H1 (cell line): ENCODE data around the gene SLC12A8. TPM values are rescaled to one million over a fixed set of nuclear protein-coding genes. Genes with fewer than 3 reads are reported as not detected.

ENCODE experiments used
- CTCF ChIA-PET: fragments of 300-600 bp; sonication (Branson Sonifier 250); formaldehyde crosslinking; loops from one replicate; lab custom pipeline; 2021; ENCODE audit not compliant: partially characterized antibody; lab: Charles Lee
- POLR2A ChIA-PET: fragments of 300-600 bp; sonication (Branson Sonifier 250); formaldehyde crosslinking; loops from one replicate; lab custom pipeline; 2021; ENCODE audit warnings: inconsistent platforms; ENCODE audit not compliant: partially characterized antibody; lab: Charles Lee
- DNase-seq, 2 experiments: peaks; one replicate each; pipeline versions ENCODE4 v3.0.0 to v3.0.0-alpha.2; 2010 to 2022; ENCODE audit warnings: low spot score in 2 of 2, low read depth in 1 of 2, mixed read lengths in 1 of 2
- FAIRE-seq: peaks from 2 replicates; lab custom pipeline; 2011; peaks lifted over from hg19 to GRCh38; lab: Jason Lieb, UNC
- H2AFZ ChIP-seq: 2 replicates; pipeline ENCODE4 v1.8.1; 2012; ENCODE audit warnings: low read length, inconsistent platforms
- H2AK5ac ChIP-seq: 2 replicates; pipeline ENCODE4 v1.6.1; 2013; ENCODE audit warnings: low read depth, low read length
- H2BK120ac ChIP-seq: replicated peaks from 2 replicates; pipeline ENCODE3; 2013; ENCODE audit warnings: low read depth, low read length, inconsistent platforms
- H2BK12ac ChIP-seq: 2 replicates; pipeline ENCODE4 v1.6.1; 2013; ENCODE audit warnings: low read depth, low read length
- H2BK15ac ChIP-seq: 2 replicates; pipeline ENCODE4 v1.6.1; 2013; ENCODE audit warnings: low read length
- H2BK20ac ChIP-seq: 2 replicates; pipeline ENCODE4 v1.6.1; 2013; ENCODE audit warnings: low read length
- H2BK5ac ChIP-seq: 2 replicates; pipeline ENCODE4 v1.6.1; 2013; ENCODE audit warnings: low read depth, low read length
- H3K14ac ChIP-seq: 2 replicates; pipeline ENCODE4 v1.6.1; 2013; ENCODE audit warnings: inconsistent platforms; ENCODE audit not compliant: insufficient read length
- H3K18ac ChIP-seq: 2 replicates; pipeline ENCODE4 v1.6.1; 2013; ENCODE audit warnings: low read length; ENCODE audit errors: extremely low read depth
- H3K23ac ChIP-seq: 2 replicates; pipeline ENCODE4 v1.6.1; 2013; ENCODE audit warnings: inconsistent platforms; ENCODE audit not compliant: insufficient read length
- H3K23me2 ChIP-seq: 2 replicates; pipeline ENCODE4 v1.6.1; 2013; ENCODE audit warnings: low read depth, low read length
- H3K27ac ChIP-seq: 2 replicates; pipeline ENCODE4 v1.6.1; 2011; ENCODE audit warnings: low read depth, low read length, inconsistent platforms
- H3K27me3 ChIP-seq, 4 experiments: replicated peaks in 1 of 4; 1 replicate in 1 of 4; 2 replicates in 3 of 4; pipeline versions ENCODE4 v1.6.1 to v1.8.1; 2011 to 2013; ENCODE audit warnings: low read length in 3 of 4, mild to moderate bottlenecking in 3 of 4, inconsistent platforms in 2 of 4, mixed read lengths in 2 of 4, moderate library complexity in 1 of 4; ENCODE audit not compliant: control insufficient read depth in 3 of 4, insufficient read depth in 3 of 4; ENCODE audit errors: extremely low read depth in 1 of 4
- H3K36me3 ChIP-seq, 4 experiments: 2 replicates each; pipeline versions ENCODE4 v1.6.1 to v1.8.1; 2011 to 2013; ENCODE audit warnings: mild to moderate bottlenecking in 4 of 4, low read length in 3 of 4, moderate library complexity in 2 of 4, control low read depth in 1 of 4, inconsistent platforms in 1 of 4; ENCODE audit not compliant: insufficient read depth in 4 of 4, control insufficient read depth in 2 of 4
- H3K4ac ChIP-seq: replicated peaks from 2 replicates; pipeline ENCODE3; 2013; ENCODE audit warnings: low read length, low read depth, mixed read lengths, inconsistent platforms; ENCODE audit not compliant: insufficient read length
- H3K4me1 ChIP-seq, 4 experiments: replicated peaks in 1 of 4; 1 replicate in 1 of 4; 2 replicates in 3 of 4; pipeline versions ENCODE4 v1.6.1 to v1.8.1; 2011 to 2013; ENCODE audit warnings: low read length in 3 of 4, inconsistent platforms in 2 of 4, mixed read lengths in 1 of 4; ENCODE audit not compliant: insufficient read depth in 4 of 4, control insufficient read depth in 3 of 4
- H3K4me2 ChIP-seq, 2 experiments: 2 replicates each; pipeline versions ENCODE4 v1.6.1 to v1.8.1; 2011 to 2013; ENCODE audit warnings: low read depth in 2 of 2, low read length in 2 of 2, control low read depth in 1 of 2, inconsistent platforms in 1 of 2, mild to moderate bottlenecking in 1 of 2; ENCODE audit not compliant: insufficient read depth in 1 of 2
- H3K4me3 ChIP-seq, 4 experiments: fragments of 200-600, 300-600 bp in 1 of 4; sonication (generic), shearing (Covaris generic), sonication (Bioruptor Twin) in 1 of 4; 2 replicates each; pipeline versions ENCODE4 v1.5.1 to v1.8.1; 2011 to 2016; ENCODE audit warnings: low read length in 4 of 4, low read depth in 3 of 4, control low read depth in 2 of 4, inconsistent platforms in 2 of 4, mild to moderate bottlenecking in 2 of 4, mixed read lengths in 1 of 4, moderate library complexity in 1 of 4; ENCODE audit not compliant: insufficient read depth in 2 of 4; ENCODE audit errors: extremely low read depth in 1 of 4
- H3K56ac ChIP-seq: replicated peaks from 2 replicates; pipeline ENCODE3; 2013; ENCODE audit warnings: low read depth, mild to moderate bottlenecking, mixed read lengths, low read length, inconsistent platforms; ENCODE audit not compliant: insufficient read length
- H3K79me1 ChIP-seq: 2 replicates; pipeline ENCODE4 v1.6.1; 2013; ENCODE audit warnings: low read depth, low read length, control low read depth
- H3K79me2 ChIP-seq, 2 experiments: 2 replicates each; pipeline versions ENCODE4 v1.6.1 to v1.8.1; 2012 to 2013; ENCODE audit warnings: low read length in 2 of 2, mild to moderate bottlenecking in 2 of 2, inconsistent platforms in 1 of 2; ENCODE audit not compliant: insufficient read depth in 2 of 2, control insufficient read depth in 1 of 2
- H3K9ac ChIP-seq, 4 experiments: replicated peaks in 1 of 4; 1 replicate in 1 of 4; 2 replicates in 3 of 4; pipeline versions ENCODE4 v1.6.1 to v1.8.1; 2011 to 2013; ENCODE audit warnings: low read depth in 3 of 4, low read length in 3 of 4, control low read depth in 2 of 4, mild to moderate bottlenecking in 2 of 4, moderate library complexity in 2 of 4, inconsistent platforms in 1 of 4; ENCODE audit errors: extremely low read depth in 1 of 4
- H3K9me3 ChIP-seq, 2 experiments: 2 replicates each; pipeline versions ENCODE4 v1.6.1 to v1.8.1; 2012 to 2013; ENCODE audit warnings: mild to moderate bottlenecking in 2 of 2, moderate library complexity in 2 of 2, control low read depth in 1 of 2, inconsistent platforms in 1 of 2, low read depth in 1 of 2, low read length in 1 of 2, mixed read lengths in 1 of 2; ENCODE audit not compliant: insufficient read depth in 2 of 2
- H4K20me1 ChIP-seq, 2 experiments: replicated peaks in 1 of 2; 2 replicates each; pipeline versions ENCODE3 to v1.8.1; 2011 to 2013; ENCODE audit warnings: inconsistent platforms in 2 of 2, low read length in 2 of 2, mild to moderate bottlenecking in 1 of 2; ENCODE audit not compliant: insufficient read depth in 2 of 2, control insufficient read depth in 1 of 2
- H4K5ac ChIP-seq: 2 replicates; pipeline ENCODE4 v1.6.1; 2013; ENCODE audit warnings: low read length, low read depth, mixed read lengths, inconsistent platforms; ENCODE audit not compliant: insufficient read length
- H4K8ac ChIP-seq: 2 replicates; pipeline ENCODE4 v1.8.0; 2013; ENCODE audit warnings: mild to moderate bottlenecking, moderate library complexity, low read length, inconsistent platforms; ENCODE audit not compliant: insufficient read depth; ENCODE audit errors: extremely low read depth
- H4K91ac ChIP-seq: replicated peaks from 2 replicates; pipeline ENCODE3; 2013; ENCODE audit warnings: low read length, mixed read lengths, inconsistent platforms; ENCODE audit not compliant: insufficient read length
- CBX5 ChIP-seq: fragments of 300-800, 300-1000 bp; sonication (generic); IDR thresholded peaks from 2 replicates; pipeline ENCODE4 v1.7.1; 2016; ENCODE audit warnings: antibody characterized with exemption, low read length, low read depth
- GABPA ChIP-seq: IDR thresholded peaks from 2 replicates; pipeline ENCODE4 v1.6.1; 2011; ENCODE audit warnings: mild to moderate bottlenecking, low read length, moderate library complexity, borderline replicate concordance; ENCODE audit not compliant: insufficient read depth
- RAD21 ChIP-seq, 2 experiments: IDR thresholded peaks in 1 of 2; conservative IDR thresholded peaks in 1 of 2; 2 replicates each; pipeline ENCODE4 v1.6.1; 2011; ENCODE audit warnings: low read depth in 2 of 2, low read length in 2 of 2, improper control_type of control experiment in 1 of 2, inconsistent platforms in 1 of 2, mild to moderate bottlenecking in 1 of 2, moderate library complexity in 1 of 2
- whole genome bisulfite sequencing, 2 experiments: shearing (Covaris generic) in 1 of 2; methylation state at CpG; one replicate each; pipeline versions ENCODE4 v1.1.6 to v1.1.7; 2013 to 2015; ENCODE audit warnings: low lambda C conversion rate in 2 of 2, mixed read lengths in 2 of 2, inconsistent platforms in 1 of 2, low coverage in 1 of 2, missing lambda C conversion rate in 1 of 2; ENCODE audit not compliant: insufficient replicate concordance in 2 of 2, insufficient coverage in 1 of 2, insufficient read length in 1 of 2; ENCODE audit errors: extremely low coverage in 1 of 2, missing lambda C conversion rate in 1 of 2; 5-methylcytosine and 5-hydroxymethylcytosine counted together
- polyA plus RNA-seq, 7 experiments: library from polyadenylated mRNA; depleted of rRNA in 3 of 7; stranded (reverse) in 5 of 7; unstranded in 2 of 7; fragments of >200 nt in 5 of 7; fragments of 200-250 nt in 2 of 7; gene quantifications; 1 replicate in 5 of 7; 2 replicates in 1 of 7; 4 replicates in 1 of 7; pipeline versions ENCODE4 v1.2.1 to v1.2.3, GENCODE V29; 2011 to 2013; ENCODE audit warnings: missing spikeins in 2 of 7, mixed read lengths in 2 of 7
- total RNA-seq: library from RNA; stranded (reverse); fragmentation: NEBNext Ultra II Directional; extraction: Animal tissue kit (Norgen Biotek cat#: 25700); gene quantifications from 2 replicates; pipeline ENCODE4 v1.2.1, GENCODE V29; 2021
- TF ChIP-seq, protein P1 (sequence below), 3 experiments: IDR thresholded peaks; 1 replicate in 2 of 3; 2 replicates in 1 of 3; pipeline versions ENCODE4 v1.5.1 to v1.6.1; 2011; ENCODE audit warnings: low read length in 3 of 3, mild to moderate bottlenecking in 3 of 3, inconsistent platforms in 2 of 3, low read depth in 1 of 3, moderate library complexity in 1 of 3; ENCODE audit not compliant: insufficient read depth in 1 of 3; ENCODE audit errors: control extremely low read depth in 1 of 3

The SLC12A8 gene
- total and polyA plus RNA-seq, 2 of the 8 experiments (the other 6 are each of a cell fraction or from before 2014, with no cell fraction given) = 13.7 to 14.4 TPM

DNA sequence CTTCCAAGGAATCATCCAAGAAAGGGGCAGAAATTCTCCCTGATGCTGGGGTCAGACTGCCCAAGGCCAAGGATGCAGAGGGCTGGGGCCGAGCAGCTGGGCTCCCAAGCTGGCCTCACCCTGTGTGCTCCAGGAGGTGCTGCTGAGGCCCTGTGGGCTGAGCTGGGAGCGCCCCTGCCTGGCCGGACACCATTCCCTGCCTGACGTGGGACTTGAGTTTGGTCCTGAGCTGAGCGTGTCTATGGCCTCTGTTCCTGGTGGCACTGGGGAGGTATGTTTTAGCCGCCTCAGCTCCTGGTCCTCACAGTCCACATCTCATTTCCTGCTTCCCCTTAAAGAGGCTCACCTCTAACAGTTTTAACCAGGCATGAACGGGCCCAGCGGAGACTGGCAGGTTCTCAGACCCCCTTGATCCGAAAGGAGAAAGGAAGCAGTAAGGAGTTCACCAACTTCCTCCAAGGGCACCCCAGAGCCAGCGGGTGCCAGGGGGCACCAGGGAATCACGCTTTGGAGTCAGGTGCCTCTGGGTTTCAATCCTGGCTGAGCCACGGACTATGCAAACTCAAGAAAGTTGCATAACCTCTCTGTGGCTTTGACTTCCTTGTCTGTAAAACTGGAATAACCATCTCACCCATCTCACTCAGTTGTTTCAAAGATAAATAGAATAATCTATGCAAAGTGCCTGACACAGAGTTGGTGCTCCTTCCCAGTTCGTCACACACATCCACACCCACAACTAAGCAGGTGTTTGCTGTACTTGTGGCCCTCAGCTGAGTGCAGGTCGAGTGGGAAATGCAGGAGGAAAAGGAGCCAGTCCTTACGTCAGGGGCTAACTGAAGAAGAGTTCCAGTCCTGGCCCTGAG is 48.6 kb downstream of the SLC12A8 start:
- H3K56ac ChIP-seq = no peak overlapping the region
- no peak overlapping the region for H2AFZ ChIP-seq
- CTCF ChIA-PET = interaction anchor here (0.7 to 7.1 kb wide), 35 partner anchors 9 to 406 kb away, joined by 3 to 56 read pairs (median 4); no protein-coding TSS in a partner anchor
- POLR2A ChIA-PET = interaction anchor here (1.2 kb wide), 1 partner anchor 21 kb away, joined by 6 read pairs; no protein-coding TSS in a partner anchor
- H4K8ac ChIP-seq = no peak overlapping the region; the same call in 1 of the 2 replicates
- 0 out of 2 replicates have a peak overlapping the region, but pooled peaks have one; percentile 54 for H3K18ac ChIP-seq
- 75% methylated on average over 14 of the region's 15 CpGs; no CpG with 5 or more reads in 1 of the 2 experiments for WGBS, 2 experiments
- no peak overlapping the region for H3K23ac ChIP-seq
- no peak overlapping the region for H2BK15ac ChIP-seq
- no peak overlapping the region for H3K4me2 ChIP-seq
- no peaks in the 10 kb centered on the region; a peak in 1 of 8 replicates for H3K36me3 ChIP-seq
- no peak overlapping the region for H2BK20ac ChIP-seq
- DNase-seq = no peak
- H2BK120ac ChIP-seq = no peak overlapping the region
- no peaks in the 10 kb centered on the region for H3K79me2 ChIP-seq
- H3K4ac ChIP-seq = no peak overlapping the region
- H3K79me1 ChIP-seq = no peaks in the 10 kb centered on the region
- H3K9me3 ChIP-seq = no peaks in the 10 kb centered on the region
- TF ChIP-seq, protein P1, sequence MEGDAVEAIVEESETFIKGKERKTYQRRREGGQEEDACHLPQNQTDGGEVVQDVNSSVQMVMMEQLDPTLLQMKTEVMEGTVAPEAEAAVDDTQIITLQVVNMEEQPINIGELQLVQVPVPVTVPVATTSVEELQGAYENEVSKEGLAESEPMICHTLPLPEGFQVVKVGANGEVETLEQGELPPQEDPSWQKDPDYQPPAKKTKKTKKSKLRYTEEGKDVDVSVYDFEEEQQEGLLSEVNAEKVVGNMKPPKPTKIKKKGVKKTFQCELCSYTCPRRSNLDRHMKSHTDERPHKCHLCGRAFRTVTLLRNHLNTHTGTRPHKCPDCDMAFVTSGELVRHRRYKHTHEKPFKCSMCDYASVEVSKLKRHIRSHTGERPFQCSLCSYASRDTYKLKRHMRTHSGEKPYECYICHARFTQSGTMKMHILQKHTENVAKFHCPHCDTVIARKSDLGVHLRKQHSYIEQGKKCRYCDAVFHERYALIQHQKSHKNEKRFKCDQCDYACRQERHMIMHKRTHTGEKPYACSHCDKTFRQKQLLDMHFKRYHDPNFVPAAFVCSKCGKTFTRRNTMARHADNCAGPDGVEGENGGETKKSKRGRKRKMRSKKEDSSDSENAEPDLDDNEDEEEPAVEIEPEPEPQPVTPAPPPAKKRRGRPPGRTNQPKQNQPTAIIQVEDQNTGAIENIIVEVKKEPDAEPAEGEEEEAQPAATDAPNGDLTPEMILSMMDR (IDR thresholded peaks at IDR 0.05; ENCODE audit: control extremely low read depth in 1 of 3, insufficient read depth in 1 of 3, low read depth in 1 of 3, low read length in 3 of 3) = peak; percentile 71 to 89 (median 78)
- TF ChIP-seq CBX5 (no peak), GABPA (peak; percentile 35; the same call in 1 of the 2 replicates), RAD21 (IDR thresholded peaks at IDR 0.05 in 1 of 2, conservative IDR thresholded peaks at IDR 0.05 in 1 of 2; ENCODE audit: low read depth in 2 of 2, low read length in 2 of 2) (peak; percentile 80 to 90)
- H3K4me3 ChIP-seq = no peak overlapping the region
- H4K5ac ChIP-seq = no peak overlapping the region
- no peak overlapping the region for H2BK12ac ChIP-seq
- H3K9ac ChIP-seq = no peak overlapping the region
- no peak overlapping the region for H3K14ac ChIP-seq
- H3K4me1 ChIP-seq = peaks cover 0 to 2% (median 0%) of the 10 kb centered on the region in 4 experiments; a peak in 4 of 7 replicates
- H3K27ac ChIP-seq = no peak overlapping the region
- FAIRE-seq = no peak
- peak overlapping the region; percentile 48; the same call in 1 of the 2 replicates for H2BK5ac ChIP-seq
- H2AK5ac ChIP-seq = no peak overlapping the region
- H4K91ac ChIP-seq = no peak overlapping the region
- H3K27me3 ChIP-seq = no peaks in the 10 kb centered on the region
- no peaks in the 10 kb centered on the region for H4K20me1 ChIP-seq
- H3K23me2 ChIP-seq = no peaks in the 10 kb centered on the region
